HG02973 (cell line): ENCODE measurements around the gene GALNT9.

Experiments used
- ATAC-seq: cut with Tn5 transposase; IDR thresholded peaks from one replicate; pipeline ENCODE4 v1.9.1; 2021; ENCODE audit warnings: moderate library complexity; ENCODE audit not compliant: unreplicated experiment

Gene GALNT9

GRCh38 chr12:132174015-132174838 lies 155.2 kb downstream of the GALNT9 start:
- ATAC-seq, result no peak

GRCh38 chr12:132173135-132174014 lies 156.0 kb downstream of the GALNT9 start:
- no peak for ATAC-seq

- ATAC-seq, result no peak
These were observed 156.8 kb downstream of the GALNT9 start for GRCh38 chr12:132172619-132173018.

GRCh38 chr12:132171968-132172521 lies 157.3 kb downstream of the GALNT9 start:
- no peak for ATAC-seq

- no peak for ATAC-seq
These were observed 158.0 kb downstream of the GALNT9 start for GRCh38 chr12:132171293-132171967.

GRCh38 chr12:132170637-132171292 lies 158.6 kb downstream of the GALNT9 start:
- no peak for ATAC-seq

GRCh38 chr12:132170094-132170636 lies 159.2 kb downstream of the GALNT9 start:
- no peak for ATAC-seq

GRCh38 chr12:132169376-132169775 lies 160.0 kb downstream of the GALNT9 start:
- no peak for ATAC-seq

GRCh38 chr12:132168311-132169031 lies 160.9 kb downstream of the GALNT9 start:
- ATAC-seq, result no peak

GRCh38 chr12:132167611-132168310 lies 161.6 kb downstream of the GALNT9 start:
- ATAC-seq, result no peak

- no peak for ATAC-seq
These were observed 162.4 kb downstream of the GALNT9 start for GRCh38 chr12:132166801-132167591.

- ATAC-seq, result no peak
These were observed 163.3 kb downstream of the GALNT9 start for GRCh38 chr12:132166093-132166492.

GRCh38 chr12:132165584-132165983 lies 163.8 kb downstream of the GALNT9 start:
- no peak for ATAC-seq

- ATAC-seq, result no peak
These were observed 165.0 kb downstream of the GALNT9 start for GRCh38 chr12:132164426-132164825.

GRCh38 chr12:132163911-132164288 lies 165.5 kb downstream of the GALNT9 start:
- ATAC-seq, result no peak

GRCh38 chr12:132163041-132163910 lies 166.1 kb downstream of the GALNT9 start:
- ATAC-seq, result no peak

- ATAC-seq, result no peak
These were observed 166.8 kb downstream of the GALNT9 start for GRCh38 chr12:132162508-132163031.
